ENCODE measurements around the gene AJUBA.
"Not testable (repeated sequence)": the region's sequence is repeated elsewhere in the genome, so short reads cannot be mapped to it uniquely, and the experiment has no call there.

Gene AJUBA

GRCh38 chr14:22952418-22952817 lies 29.9 kb downstream of the AJUBA start:
- H3K4me1 Mint-ChIP-seq (ENCODE audit: low read depth) = peaks cover 15% of the 10 kb centered on the region
- H3K4me3 Mint-ChIP-seq = no peak overlapping the region
- no peak overlapping the region for H3K27ac Mint-ChIP-seq
- H3K27me3 Mint-ChIP-seq = no peaks in the 10 kb centered on the region
- H3K36me3 Mint-ChIP-seq = peaks cover 2% of the 10 kb centered on the region
- H3K9me3 Mint-ChIP-seq (ENCODE audit: low read depth) = no peaks in the 10 kb centered on the region

- not testable (repeated sequence) for H3K9me3 Mint-ChIP-seq (ENCODE audit: low read depth); H3K27me3 Mint-ChIP-seq; H3K4me3 Mint-ChIP-seq; H3K36me3 Mint-ChIP-seq; H3K27ac Mint-ChIP-seq
- peaks cover 14% of the 10 kb centered on the region for H3K4me1 Mint-ChIP-seq (ENCODE audit: low read depth)
These were observed 30.6 kb downstream of the AJUBA start for GRCh38 chr14:22951795-22952194.

GRCh38 chr14:22945642-22946041 lies 36.7 kb downstream of the AJUBA start:
- Mint-ChIP-seq H3K27ac (no peak overlapping the region), H3K9me3 (ENCODE audit: low read depth) (no peaks in the 10 kb centered on the region), H3K4me3 (no peak overlapping the region), H3K4me1 (ENCODE audit: low read depth) (no peaks in the 10 kb centered on the region), H3K36me3 (no peaks in the 10 kb centered on the region), H3K27me3 (no peaks in the 10 kb centered on the region)

GRCh38 chr14:22939684-22940083 lies 42.7 kb downstream of the AJUBA start:
- Mint-ChIP-seq H3K27me3 (no peaks in the 10 kb centered on the region), H3K36me3 (no peaks in the 10 kb centered on the region), H3K4me3 (no peak overlapping the region), H3K27ac (no peak overlapping the region), H3K9me3 (ENCODE audit: low read depth) (no peaks in the 10 kb centered on the region), H3K4me1 (ENCODE audit: low read depth) (no peaks in the 10 kb centered on the region)

- H3K4me1 Mint-ChIP-seq (ENCODE audit: low read depth) = peaks cover 13% of the 10 kb centered on the region
- no peak overlapping the region for H3K4me3 Mint-ChIP-seq
- H3K27ac Mint-ChIP-seq = no peak overlapping the region
- no peaks in the 10 kb centered on the region for H3K9me3 Mint-ChIP-seq (ENCODE audit: low read depth)
- no peaks in the 10 kb centered on the region for H3K27me3 Mint-ChIP-seq
- H3K36me3 Mint-ChIP-seq = no peaks in the 10 kb centered on the region
These were observed 47.2 kb downstream of the AJUBA start for GRCh38 chr14:22935156-22935555.

GRCh38 chr14:22932146-22932545 lies 50.2 kb downstream of the AJUBA start:
- Mint-ChIP-seq H3K9me3 (ENCODE audit: low read depth) (no peaks in the 10 kb centered on the region), H3K27me3 (no peaks in the 10 kb centered on the region), H3K4me1 (ENCODE audit: low read depth) (peaks cover 24% of the 10 kb centered on the region), H3K4me3 (no peak overlapping the region), H3K36me3 (no peaks in the 10 kb centered on the region), H3K27ac (no peak overlapping the region)

GRCh38 chr14:22929961-22930364 lies 52.4 kb downstream of the AJUBA start:
- H3K4me1 Mint-ChIP-seq (ENCODE audit: low read depth) = peaks cover 34% of the 10 kb centered on the region
- H3K27me3 Mint-ChIP-seq = no peaks in the 10 kb centered on the region
- H3K4me3 Mint-ChIP-seq = no peak overlapping the region
- H3K27ac Mint-ChIP-seq = no peak overlapping the region
- H3K36me3 Mint-ChIP-seq = peaks cover 10% of the 10 kb centered on the region
- no peaks in the 10 kb centered on the region for H3K9me3 Mint-ChIP-seq (ENCODE audit: low read depth)

GRCh38 chr14:22929104-22929960 lies 53.0 kb downstream of the AJUBA start, which contains the start of gene PRMT5:
Gene PRMT5, minus strand, starts transcription at chr14:22929376. Its CDS starts 15 bp downstream, at chr14:22929361.
- H3K27ac Mint-ChIP-seq = no peak within 1 kb of the TSS
- peaks cover 13% of the 10 kb centered on the region for H3K36me3 Mint-ChIP-seq
- no peak within 1 kb of the TSS for H3K4me3 Mint-ChIP-seq
- H3K9me3 Mint-ChIP-seq (ENCODE audit: low read depth) = no peaks in the 10 kb centered on the region
- peaks cover 34% of the 10 kb centered on the region for H3K4me1 Mint-ChIP-seq (ENCODE audit: low read depth)
- no peaks in the 10 kb centered on the region for H3K27me3 Mint-ChIP-seq

- Mint-ChIP-seq H3K36me3 (peaks cover 18% of the 10 kb centered on the region), H3K4me1 (ENCODE audit: low read depth) (peaks cover 32% of the 10 kb centered on the region), H3K9me3 (ENCODE audit: low read depth) (no peaks in the 10 kb centered on the region), H3K27me3 (no peaks in the 10 kb centered on the region), H3K4me3 (no peak overlapping the region), H3K27ac (no peak overlapping the region)
These were observed 53.9 kb downstream of the AJUBA start for GRCh38 chr14:22928237-22929103.

- Mint-ChIP-seq H3K27ac (no peak overlapping the region), H3K36me3 (peaks cover 26% of the 10 kb centered on the region), H3K4me1 (ENCODE audit: low read depth) (peaks cover 25% of the 10 kb centered on the region), H3K9me3 (ENCODE audit: low read depth) (no peaks in the 10 kb centered on the region), H3K4me3 (peak overlapping the region; percentile 36), H3K27me3 (no peaks in the 10 kb centered on the region)
These were observed 56.0 kb downstream of the AJUBA start for GRCh38 chr14:22926316-22926715.

- peaks cover 26% of the 10 kb centered on the region for H3K4me1 Mint-ChIP-seq (ENCODE audit: low read depth)
- H3K36me3 Mint-ChIP-seq = peaks cover 30% of the 10 kb centered on the region
- H3K27ac Mint-ChIP-seq = no peak overlapping the region
- no peaks in the 10 kb centered on the region for H3K9me3 Mint-ChIP-seq (ENCODE audit: low read depth)
- no peak overlapping the region for H3K4me3 Mint-ChIP-seq
- H3K27me3 Mint-ChIP-seq = no peaks in the 10 kb centered on the region
These were observed 56.8 kb downstream of the AJUBA start for GRCh38 chr14:22925513-22925912.

- no peak overlapping the region for H3K4me3 Mint-ChIP-seq
- no peaks in the 10 kb centered on the region for H3K9me3 Mint-ChIP-seq (ENCODE audit: low read depth)
- H3K27me3 Mint-ChIP-seq = no peaks in the 10 kb centered on the region
- H3K36me3 Mint-ChIP-seq = peaks cover 34% of the 10 kb centered on the region
- H3K4me1 Mint-ChIP-seq (ENCODE audit: low read depth) = peaks cover 42% of the 10 kb centered on the region
- H3K27ac Mint-ChIP-seq = no peak overlapping the region
These were observed 58.6 kb downstream of the AJUBA start for GRCh38 chr14:22923746-22924145.

GRCh38 chr14:22922294-22922693 lies 60.1 kb downstream of the AJUBA start:
- peaks cover 37% of the 10 kb centered on the region for H3K36me3 Mint-ChIP-seq
- H3K4me1 Mint-ChIP-seq (ENCODE audit: low read depth) = peaks cover 42% of the 10 kb centered on the region
- H3K9me3 Mint-ChIP-seq (ENCODE audit: low read depth) = no peaks in the 10 kb centered on the region
- no peak overlapping the region for H3K4me3 Mint-ChIP-seq
- peak overlapping the region; percentile 46 for H3K27ac Mint-ChIP-seq
- H3K27me3 Mint-ChIP-seq = no peaks in the 10 kb centered on the region
